NB4 (cell line): ENCODE data around the gene WTAP.
A peak's percentile ranks its signal among the peaks of the same experiment; 100 is the strongest.

Experiments
- DNase-seq: peaks from one replicate; pipeline ENCODE4 v3.0.0; 2010; ENCODE audit warnings: low read depth
- H3K4me3 ChIP-seq: one replicate; pipeline ENCODE4 v1.5.1; 2011; ENCODE audit warnings: mild to moderate bottlenecking, low read depth, low read length, moderate library complexity
- CTCF ChIP-seq: IDR thresholded peaks from one replicate; pipeline ENCODE4 v1.5.1; 2012; ENCODE audit warnings: low read depth, low read length
- MYC ChIP-seq: IDR thresholded peaks from 2 replicates; pipeline ENCODE4 v1.6.1; 2011; ENCODE audit warnings: low read depth, low read length
- POLR2A ChIP-seq: IDR thresholded peaks from 2 replicates; pipeline ENCODE4 v1.6.1; 2011; ENCODE audit warnings: mild to moderate bottlenecking; ENCODE audit not compliant: insufficient read length; ENCODE audit errors: extremely low read depth
- TF ChIP-seq, protein P1 (sequence below): IDR thresholded peaks from 2 replicates; pipeline ENCODE4 v1.6.1; 2011; ENCODE audit warnings: low read depth, low read length

The WTAP gene

GRCh38 chr6:159761129-159761872 lies 34.0 kb downstream of the WTAP start:
- DNase-seq, result peak; percentile 68
- H3K4me3 ChIP-seq, result peak overlapping the region; percentile 81
- TF ChIP-seq MYC (no peak), POLR2A (no peak)
- TF ChIP-seq, protein P1, sequence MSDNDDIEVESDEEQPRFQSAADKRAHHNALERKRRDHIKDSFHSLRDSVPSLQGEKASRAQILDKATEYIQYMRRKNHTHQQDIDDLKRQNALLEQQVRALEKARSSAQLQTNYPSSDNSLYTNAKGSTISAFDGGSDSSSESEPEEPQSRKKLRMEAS, result no peak

- peak within 1 kb of the TSS; percentile 88 for H3K4me3 ChIP-seq
- TF ChIP-seq MYC (peak; percentile 27; the same call in 1 of the 2 replicates), CTCF (no peak), POLR2A (peak; percentile 76)
- TF ChIP-seq, protein P1, result peak; percentile 70; the same call in 1 of the 2 replicates
- peak; percentile 98 for DNase-seq
Measured at GRCh38 chr6:159761873-159762680, 34.8 kb downstream of the WTAP start, which contains the start of gene ACAT2. ACAT2 (plus strand) TSS chr6:159762045; CDS start chr6:159762088, 43 bp downstream.

DNA sequence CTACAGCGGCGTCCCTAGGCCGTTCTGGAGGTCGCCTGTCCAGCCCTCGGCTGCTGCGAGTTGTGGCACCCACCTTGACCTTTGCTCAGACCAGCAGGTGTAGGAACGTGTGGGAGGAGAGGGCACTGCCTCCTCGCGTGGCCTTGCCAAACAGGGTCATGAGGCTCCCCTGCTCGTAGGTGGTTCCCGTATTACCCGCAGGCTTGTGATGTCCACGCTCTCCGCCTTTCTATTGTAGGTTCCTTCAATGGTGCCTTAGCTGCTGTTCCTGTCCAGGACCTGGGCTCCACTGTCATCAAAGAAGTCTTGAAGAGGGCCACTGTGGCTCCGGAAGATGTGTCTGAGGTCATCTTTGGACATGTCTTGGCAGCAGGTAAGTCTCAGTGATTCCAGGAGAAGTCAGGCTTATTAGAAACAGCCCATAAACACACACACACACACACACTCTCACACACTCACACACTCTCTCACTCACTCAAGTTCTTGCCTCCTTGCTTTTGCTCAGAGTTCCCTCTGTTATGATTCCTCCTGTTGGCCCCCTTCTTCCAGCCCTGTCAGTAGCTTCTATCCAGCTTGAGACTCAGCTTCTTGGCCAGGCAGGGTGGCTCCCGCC lies 35.5 kb downstream of the WTAP start:
- peak overlapping the region; percentile 88 for H3K4me3 ChIP-seq
- TF ChIP-seq CTCF (no peak), POLR2A (no peak), MYC (0 out of 2 replicates have a peak, but pooled peaks have one; percentile 9)
- TF ChIP-seq, protein P1, result no peak
- DNase-seq, result peak; percentile 48

- no peak overlapping the region for H3K4me3 ChIP-seq
- TF ChIP-seq, protein P1, result no peak
- TF ChIP-seq MYC, result no peak
- TF ChIP-seq CTCF, result no peak
- no peak for TF ChIP-seq POLR2A
- DNase-seq, result no peak
Measured at GRCh38 chr6:159766906-159767305, 39.6 kb downstream of the WTAP start.

DNA sequence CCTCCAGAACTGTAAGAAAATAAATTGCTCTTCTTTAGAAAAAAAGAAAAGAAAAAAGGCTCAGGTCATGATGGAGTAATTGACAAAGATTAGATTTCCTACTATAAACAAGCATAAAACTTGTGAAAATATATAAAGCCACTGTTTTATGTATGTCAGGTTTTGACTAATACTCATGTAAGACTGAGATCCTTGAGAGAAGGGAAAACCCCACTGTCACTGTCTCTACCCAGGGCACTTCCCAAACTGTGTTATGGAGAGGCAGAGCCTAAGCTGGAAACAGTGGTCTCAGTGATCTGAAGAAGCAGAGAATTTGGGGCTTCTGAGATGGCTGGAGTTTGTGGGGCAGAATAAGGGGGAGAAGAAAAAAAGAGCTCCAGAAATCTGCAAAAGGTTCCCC lies 42.2 kb downstream of the WTAP start:
- no peak for DNase-seq
- TF ChIP-seq, protein P1, result no peak
- TF ChIP-seq POLR2A (no peak), CTCF (no peak), MYC (no peak)

More for the DNA sequence above, 42.2 kb downstream of the WTAP start:
- no peak overlapping the region for H3K4me3 ChIP-seq
